Measurements from ENCODE around the gene ZNF112.

GRCh38 chr19:44305457-44305856, 51.0 kb downstream of the ZNF112 start:
- TF ChIP-seq CTCF (conservative IDR thresholded peaks at IDR 0.05) = no peak
- TF ChIP-seq ZFX (IDR thresholded peaks at IDR 0.05) = no peak

Data from C4-2B (cell line).